SU-DHL-6 (cell line): ENCODE data around the gene BBX.
"Not testable (repeated sequence)": the region's sequence is repeated elsewhere in the genome, so short reads cannot be mapped to it uniquely, and the experiment has no call there.

Experiments
- H2AFZ ChIP-seq: fragments of 200-600 bp; sonication (generic); 2 replicates; pipeline ENCODE4 v1.6.1; 2014; ENCODE audit warnings: low read depth, mild to moderate bottlenecking, moderate library complexity, mixed read lengths, antibody characterized with exemption, low read length; ENCODE audit not compliant: severe bottlenecking
- H3F3A ChIP-seq: fragments of 200-600 bp; shearing (Covaris generic); 2 replicates; pipeline ENCODE4 v1.6.0; 2016; ENCODE audit warnings: antibody characterized with exemption, mild to moderate bottlenecking; ENCODE audit not compliant: insufficient read depth
- H3K27ac ChIP-seq: fragments of 200-600 bp; sonication (generic); 2 replicates; pipeline ENCODE4 v1.5.1; 2016; ENCODE audit warnings: low read depth, mild to moderate bottlenecking, low read length, moderate library complexity, mixed read lengths
- H3K27me3 ChIP-seq: fragments of 200-600 bp; sonication (generic), shearing (Covaris generic); 2 replicates; pipeline ENCODE4 v1.6.0; 2014; ENCODE audit warnings: mild to moderate bottlenecking, low read length
- H3K36me3 ChIP-seq: fragments of 200-600 bp; sonication (generic); 2 replicates; pipeline ENCODE4 v1.6.1; 2014; ENCODE audit warnings: mild to moderate bottlenecking, low read length, mixed read lengths
- H3K4me2 ChIP-seq: fragments of 300-600, 200-600 bp; shearing (Covaris generic), sonication (generic); 2 replicates; pipeline ENCODE4 v1.6.0; 2014; ENCODE audit warnings: low read length, low read depth, mild to moderate bottlenecking; ENCODE audit not compliant: poor library complexity, severe bottlenecking
- H3K4me3 ChIP-seq: fragments of 200-600 bp; sonication (generic); 2 replicates; pipeline ENCODE4 v1.5.1; 2014; ENCODE audit warnings: antibody characterized with exemption, low read length, mild to moderate bottlenecking, mixed read lengths; ENCODE audit not compliant: insufficient read depth, poor library complexity, severe bottlenecking
- H3K79me2 ChIP-seq: fragments of 200-600 bp; sonication (generic); 2 replicates; pipeline ENCODE4 v1.6.1; 2014; ENCODE audit warnings: mild to moderate bottlenecking, low read length, moderate library complexity; ENCODE audit not compliant: insufficient read depth
- H3K9ac ChIP-seq: fragments of 200-600 bp; sonication (generic); 2 replicates; pipeline ENCODE4 v1.7.0; 2014; ENCODE audit warnings: mild to moderate bottlenecking, low read length
- H3K9me2 ChIP-seq: fragments of 200-600 bp; sonication (generic); replicated peaks from 2 replicates; pipeline ENCODE4 v1.6.1; 2014; ENCODE audit warnings: low read length; ENCODE audit not compliant: insufficient read depth
- H3K9me3 ChIP-seq: fragments of 200-600 bp; sonication (generic); 2 replicates; pipeline ENCODE4 v1.6.1; 2014; ENCODE audit warnings: low read length, mixed read lengths; ENCODE audit not compliant: insufficient read depth
- H4K20me1 ChIP-seq: fragments of 200-600 bp; sonication (generic); 2 replicates; pipeline ENCODE4 v1.6.1; 2014; ENCODE audit warnings: low read depth, mild to moderate bottlenecking, antibody characterized with exemption, low read length, moderate library complexity, mixed read lengths
- CTCF ChIP-seq: fragments of 200-600 bp; sonication (generic); IDR thresholded peaks from one replicate; pipeline ENCODE4 v1.5.1; 2017; ENCODE audit warnings: antibody characterized with exemption, mild to moderate bottlenecking, low read length, moderate library complexity; ENCODE audit not compliant: insufficient read depth, poor library complexity, severe bottlenecking
- EZH2phosphoT487 ChIP-seq: fragments of 200-600 bp; sonication (generic), shearing (Covaris generic); conservative IDR thresholded peaks from 2 replicates; pipeline ENCODE4 v1.6.1; 2018; ENCODE audit warnings: mild to moderate bottlenecking, antibody characterized with exemption, low read length, moderate library complexity, mixed read lengths

Gene BBX

DNA sequence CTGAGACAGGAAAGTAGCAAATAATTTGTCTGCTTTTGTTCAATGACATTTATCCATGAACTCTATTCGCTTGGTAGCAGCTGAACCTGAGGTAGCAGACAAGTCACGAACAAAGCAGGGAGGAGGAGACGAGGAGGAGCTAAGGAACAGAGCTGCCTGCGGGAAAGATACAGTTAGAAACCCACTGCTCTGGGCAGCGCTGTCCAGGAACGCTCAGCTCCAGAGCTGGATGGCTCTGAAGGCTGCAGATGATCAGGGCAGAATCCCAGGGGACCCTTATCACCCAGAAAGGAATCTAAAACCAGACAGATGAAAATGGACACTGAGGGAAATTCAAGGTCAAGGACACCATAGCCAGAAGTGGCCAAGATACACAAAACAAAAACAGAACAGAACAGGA, 310.3 kb downstream of the BBX start:
- Histone ChIP-seq H3K4me2 (no peak overlapping the region), H3K9ac (no peak overlapping the region)

GRCh38 chr3:107833722-107834416, 311.1 kb downstream of the BBX start:
- H2AFZ ChIP-seq, result no peak overlapping the region

More for the DNA sequence above, 310.3 kb downstream of the BBX start:
- Histone ChIP-seq H3K27ac (no peak overlapping the region), H3K79me2 (no peaks in the 10 kb centered on the region), H3K9me2 (no peaks in the 10 kb centered on the region), H2AFZ (no peak overlapping the region), H3K4me3 (no peak overlapping the region), H3F3A (no peaks in the 10 kb centered on the region), H3K27me3 (no peaks in the 10 kb centered on the region), H3K36me3 (no peaks in the 10 kb centered on the region), H3K9me3 (no peaks in the 10 kb centered on the region), H4K20me1 (no peaks in the 10 kb centered on the region)
- no peak for TF ChIP-seq CTCF
- TF ChIP-seq EZH2phosphoT487, result no peak

GRCh38 chr3:107835001-107835400, 312.2 kb downstream of the BBX start:
- not testable (repeated sequence) for H3K9me2 ChIP-seq, H4K20me1 ChIP-seq, H3K9ac ChIP-seq, H3K27me3 ChIP-seq, H3K4me2 ChIP-seq, H3K79me2 ChIP-seq, H3F3A ChIP-seq, H3K27ac ChIP-seq, H2AFZ ChIP-seq, H3K36me3 ChIP-seq, H3K9me3 ChIP-seq, H3K4me3 ChIP-seq

More at GRCh38 chr3:107833722-107834416, 311.1 kb downstream of the BBX start:
- Histone ChIP-seq H3K79me2 (no peaks in the 10 kb centered on the region), H3K4me2 (no peak overlapping the region), H4K20me1 (no peaks in the 10 kb centered on the region), H3K27ac (no peak overlapping the region), H3K36me3 (no peaks in the 10 kb centered on the region), H3K9me3 (no peaks in the 10 kb centered on the region), H3K9me2 (no peaks in the 10 kb centered on the region), H3K9ac (no peak overlapping the region), H3K4me3 (no peak overlapping the region), H3F3A (no peaks in the 10 kb centered on the region), H3K27me3 (no peaks in the 10 kb centered on the region)
- TF ChIP-seq EZH2phosphoT487 (no peak), CTCF (no peak)

DNA sequence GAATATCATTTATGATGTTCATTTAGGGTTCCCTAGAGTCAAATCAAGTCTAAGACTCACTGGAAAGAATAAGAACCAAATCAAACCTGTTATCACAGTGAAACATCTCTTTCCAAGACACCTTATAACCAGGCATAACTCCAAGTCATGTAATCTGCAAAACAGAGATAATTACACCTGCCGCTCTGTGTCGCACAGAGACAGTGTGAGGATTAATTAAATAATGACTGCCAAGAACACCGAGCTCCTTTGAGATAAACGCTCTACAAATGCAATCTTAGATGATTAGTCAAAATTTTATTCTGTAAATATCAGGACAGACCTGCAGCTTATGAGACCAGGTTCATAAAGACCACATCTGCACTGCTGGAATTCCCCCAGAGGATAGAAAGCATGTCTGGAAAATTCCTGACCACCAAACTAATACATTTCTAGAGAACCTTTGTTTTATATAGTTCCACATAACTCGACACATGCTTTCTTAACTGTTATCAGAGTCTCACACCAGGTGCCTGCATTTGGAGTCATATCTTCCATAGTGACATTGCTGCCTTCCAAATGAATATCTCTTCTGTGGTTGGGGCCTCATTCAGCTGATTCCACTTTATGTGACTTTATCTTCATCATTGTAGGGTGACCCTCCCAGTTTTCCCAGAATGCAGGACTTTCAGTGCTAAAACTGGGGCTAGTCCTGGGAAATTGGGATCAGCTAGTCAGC, 315.3 kb downstream of the BBX start:
- no peaks in the 10 kb centered on the region for H3K9me3 ChIP-seq

More for the DNA sequence above, 315.3 kb downstream of the BBX start:
- Histone ChIP-seq H3K9me2 (no peaks in the 10 kb centered on the region), H3K9ac (no peak overlapping the region), H3K79me2 (no peaks in the 10 kb centered on the region), H3K4me2 (no peak overlapping the region), H3K27me3 (no peaks in the 10 kb centered on the region), H4K20me1 (no peaks in the 10 kb centered on the region), H3K4me3 (no peak overlapping the region), H3K27ac (no peak overlapping the region), H2AFZ (no peak overlapping the region), H3F3A (no peaks in the 10 kb centered on the region), H3K36me3 (no peaks in the 10 kb centered on the region)
- TF ChIP-seq CTCF, result no peak
